Liver (tissue), 3 donors: ENCODE results near the gene MTHFS.

Experiments
- ATF3 ChIP-seq: IDR thresholded peaks from 2 replicates; pipeline ENCODE4 v1.6.1; 2016; ENCODE audit warnings: antibody characterized with exemption
- CTCF ChIP-seq: fragments of 150-350 bp; IDR thresholded peaks from 2 replicates; pipeline ENCODE4 v1.5.1; 2017; ENCODE audit warnings: improper control_type of control experiment, low read depth, low read length; ENCODE audit not compliant: missing input control
- FOXA1 ChIP-seq: IDR thresholded peaks from 2 replicates; pipeline ENCODE4 v1.6.1; 2016; ENCODE audit warnings: antibody characterized with exemption
- GABPA ChIP-seq, 2 donors: IDR thresholded peaks in 1 of 2; conservative IDR thresholded peaks in 1 of 2; 2 replicates each; pipeline ENCODE4 v1.6.1; 2016; ENCODE audit warnings: antibody characterized with exemption in 2 of 2, mild to moderate bottlenecking in 1 of 2, moderate library complexity in 1 of 2
- MAX ChIP-seq: IDR thresholded peaks from 2 replicates; pipeline ENCODE4 v1.6.1; 2016; ENCODE audit warnings: antibody characterized with exemption
- RAD21 ChIP-seq, 2 donors: IDR thresholded peaks; 2 replicates each; pipeline ENCODE4 v1.6.1; 2016; ENCODE audit warnings: antibody characterized with exemption in 2 of 2, mild to moderate bottlenecking in 2 of 2
- YY1 ChIP-seq: IDR thresholded peaks from 2 replicates; pipeline ENCODE4 v1.6.1; 2016; ENCODE audit warnings: antibody characterized with exemption, mild to moderate bottlenecking
- ZBTB33 ChIP-seq: IDR thresholded peaks from 2 replicates; pipeline ENCODE4 v1.6.1; 2016; ENCODE audit warnings: antibody characterized with exemption
- donor health status: healthy.
- donor health status: healthy.

GRCh38 chr15:79942741-79943481 lies 46.1 kb upstream of the MTHFS start:
- TF ChIP-seq CTCF (no peak), RAD21 (IDR thresholded peaks at IDR 0.05) (no peak), ATF3 (no peak), MAX (no peak), FOXA1 (no peak), GABPA (IDR thresholded peaks at IDR 0.05 in 1 of 2, conservative IDR thresholded peaks at IDR 0.05 in 1 of 2) (no peak), YY1 (no peak), ZBTB33 (no peak)
